ENCODE results near the gene SNAPIN.

SNAPIN gene

GRCh38 chr1:153630384-153630783 lies 28.1 kb upstream of the SNAPIN start:
- no peak for TF ChIP-seq CTCF (IDR thresholded peaks at IDR 0.05)
- Histone ChIP-seq H3K27ac (peak overlapping the region; percentile 66 to 96), H3K4me3 (no peak overlapping the region)
- no peak for DNase-seq (ENCODE audit: low spot score)

- TF ChIP-seq CTCF (IDR thresholded peaks at IDR 0.05), result no peak
- Histone ChIP-seq H3K4me3 (no peak overlapping the region), H3K27ac (peak overlapping the region in 1 of 2 donors; percentile 25)
- DNase-seq (ENCODE audit: low spot score), result no peak
Measured at GRCh38 chr1:153631047-153632022, 27.2 kb upstream of the SNAPIN start.

GRCh38 chr1:153633161-153633753 lies 25.2 kb upstream of the SNAPIN start:
- Histone ChIP-seq H3K4me3 (peak overlapping the region; percentile 99), H3K27ac (peak overlapping the region; percentile 99 to 100)
- no peak for DNase-seq (ENCODE audit: low spot score)
- TF ChIP-seq CTCF (IDR thresholded peaks at IDR 0.05), result no peak

GRCh38 chr1:153633754-153634665 lies 24.5 kb upstream of the SNAPIN start, which contains the start of gene CHTOP:
CHTOP (plus strand) TSS chr1:153634066; CDS start chr1:153636589, 2,523 bp downstream.
- peak within 1 kb of the TSS; percentile 99 for H3K4me3 ChIP-seq
- peak within 1 kb of the TSS; percentile 99 to 100 for H3K27ac ChIP-seq
- peak; percentile 99 for DNase-seq (ENCODE audit: low spot score)
- no peak for TF ChIP-seq CTCF (IDR thresholded peaks at IDR 0.05)

- Histone ChIP-seq H3K27ac (peak overlapping the region in 1 of 2 donors; percentile 4), H3K4me3 (no peak overlapping the region)
- no peak for TF ChIP-seq CTCF (IDR thresholded peaks at IDR 0.05)
- DNase-seq (ENCODE audit: low spot score), result no peak
Measured at GRCh38 chr1:153635872-153636271, 22.6 kb upstream of the SNAPIN start.

GRCh38 chr1:153636312-153636711 lies 22.2 kb upstream of the SNAPIN start:
- no peak for TF ChIP-seq CTCF (IDR thresholded peaks at IDR 0.05)
- H3K27ac ChIP-seq, result peak overlapping the region in 1 of 2 donors; percentile 4
- no peak overlapping the region for H3K4me3 ChIP-seq
- DNase-seq (ENCODE audit: low spot score), result no peak

Data from coronary artery (tissue), 2 donors.